ENCODE measurements around the gene FAM174C.
"Not testable (repeated sequence)": the region's sequence is repeated elsewhere in the genome, so short reads cannot be mapped to it uniquely, and the experiment has no call there.

The FAM174C gene

GRCh38 chr19:1294688-1295087, 19.4 kb downstream of the FAM174C start:
- DNase-seq = no peak

GRCh38 chr19:1295169-1296012, 20.1 kb downstream of the FAM174C start:
- DNase-seq = no peak

DNA sequence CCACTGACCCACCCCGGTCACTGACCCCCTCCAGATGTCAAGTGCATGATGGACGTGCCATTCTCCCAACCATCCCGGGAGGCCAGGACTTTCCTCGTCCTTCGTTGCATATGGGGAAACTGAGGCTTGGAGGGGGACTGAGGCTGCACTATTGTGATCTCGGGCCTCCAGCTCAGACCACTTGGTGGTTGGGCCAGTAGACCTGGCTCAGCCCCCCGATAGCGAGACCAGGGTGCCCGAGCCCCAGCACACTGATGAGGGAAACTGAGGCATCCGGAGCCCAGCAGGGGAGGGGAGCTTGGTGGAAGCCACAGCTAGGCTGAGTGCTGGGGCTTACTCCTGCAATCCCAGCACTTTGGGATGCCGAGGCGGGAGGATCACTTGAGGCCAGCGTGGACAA, 20.7 kb downstream of the FAM174C start:
- no peak for DNase-seq

DNA sequence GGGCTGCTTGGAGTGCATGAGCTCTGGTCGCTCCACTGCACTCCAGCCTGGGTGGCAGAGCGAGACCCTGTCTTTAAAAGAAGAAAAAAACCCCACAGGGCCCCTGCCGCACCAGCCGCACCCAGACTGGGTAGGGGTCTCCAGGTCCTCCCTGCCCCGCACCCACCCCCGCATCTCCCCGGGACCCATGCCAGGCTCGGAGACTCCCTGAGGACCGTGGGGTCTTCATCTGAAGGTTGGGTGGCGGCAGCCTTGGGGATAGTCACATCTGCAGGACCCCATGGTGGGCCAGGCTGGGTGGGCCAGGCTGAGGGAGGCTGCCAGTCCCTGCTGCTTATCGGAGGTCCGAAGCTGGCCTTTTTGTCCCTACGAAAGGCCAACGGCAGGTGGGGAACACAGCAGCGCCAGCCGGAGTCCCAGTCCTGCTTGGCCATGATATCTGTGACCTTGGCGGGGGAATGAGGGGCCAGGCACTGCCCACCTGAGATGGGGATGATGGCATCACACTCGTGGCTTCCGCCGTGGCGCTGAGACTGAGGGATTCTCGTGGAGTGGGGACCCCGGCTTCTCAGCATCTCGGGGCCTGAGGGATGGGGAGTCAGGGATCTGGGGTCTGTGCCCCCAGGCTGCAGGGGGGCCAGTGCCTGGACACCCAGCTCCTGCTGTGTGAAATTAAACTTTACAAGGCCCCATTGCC, 21.4 kb downstream of the FAM174C start:
- DNase-seq = no peak

- DNase-seq = no peak
Observed at GRCh38 chr19:1298235-1298634, 22.9 kb downstream of the FAM174C start.

- no peak for DNase-seq
Observed at GRCh38 chr19:1299801-1300200, 24.5 kb downstream of the FAM174C start.

GRCh38 chr19:1300744-1301490, 25.6 kb downstream of the FAM174C start:
- DNase-seq = no peak

- peak in 54 of 58 donors; percentile 17 to 86 (median 62) for DNase-seq
Observed at GRCh38 chr19:1302533-1303239, 27.4 kb downstream of the FAM174C start.

- DNase-seq = no peak
Observed at GRCh38 chr19:1304197-1304924, 29.0 kb downstream of the FAM174C start.

GRCh38 chr19:1305354-1305753, 30.0 kb downstream of the FAM174C start:
- not testable (repeated sequence) for DNase-seq

DNA sequence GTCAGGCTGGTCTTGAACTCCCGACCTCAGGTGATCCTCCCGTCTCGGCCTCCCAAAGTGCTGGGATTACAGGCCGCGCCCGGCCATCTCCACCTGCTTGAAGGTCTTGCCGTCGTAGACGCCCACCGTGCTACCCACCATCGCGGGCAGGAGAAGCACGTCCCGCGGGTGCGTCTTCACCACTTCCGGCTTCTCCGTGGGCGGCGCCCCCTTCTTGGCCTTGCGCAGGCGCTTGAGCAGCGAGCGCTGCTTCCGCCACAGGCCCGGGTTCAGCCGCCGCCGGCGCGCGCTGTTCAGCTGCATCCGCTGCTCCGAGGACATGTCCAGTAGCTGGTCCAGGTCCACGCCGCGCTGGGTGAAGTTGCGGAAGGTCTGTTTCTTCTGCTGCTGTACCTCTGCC, 32.0 kb downstream of the FAM174C start:
- DNase-seq = no peak

DNA sequence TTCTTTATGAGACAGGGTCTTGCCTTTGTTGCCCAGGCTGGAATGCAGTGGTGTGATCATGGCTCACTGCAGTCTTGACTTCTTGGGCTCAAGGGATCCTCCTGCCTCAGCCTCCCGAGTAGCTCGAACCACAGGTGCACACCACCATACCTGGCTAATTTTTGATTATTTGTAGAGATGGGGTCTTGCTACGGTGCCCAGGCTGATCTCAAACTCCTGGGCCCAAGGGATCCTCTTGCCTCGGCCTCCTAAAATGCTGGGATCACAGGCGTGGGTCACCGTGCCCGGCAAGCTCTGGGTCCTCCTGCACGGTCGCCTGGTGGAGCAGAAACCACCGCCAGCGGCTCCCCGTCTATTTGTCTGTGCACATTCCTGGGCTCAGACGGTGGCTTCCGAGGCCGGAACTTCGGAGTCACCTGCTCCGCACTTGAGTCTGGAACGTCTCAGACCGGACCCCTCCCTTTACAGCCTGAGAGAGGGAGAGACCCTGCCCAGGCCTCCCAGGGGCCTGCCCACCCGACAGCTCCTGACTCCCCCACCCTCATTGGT, 32.5 kb downstream of the FAM174C start:
- no peak for DNase-seq

DNA sequence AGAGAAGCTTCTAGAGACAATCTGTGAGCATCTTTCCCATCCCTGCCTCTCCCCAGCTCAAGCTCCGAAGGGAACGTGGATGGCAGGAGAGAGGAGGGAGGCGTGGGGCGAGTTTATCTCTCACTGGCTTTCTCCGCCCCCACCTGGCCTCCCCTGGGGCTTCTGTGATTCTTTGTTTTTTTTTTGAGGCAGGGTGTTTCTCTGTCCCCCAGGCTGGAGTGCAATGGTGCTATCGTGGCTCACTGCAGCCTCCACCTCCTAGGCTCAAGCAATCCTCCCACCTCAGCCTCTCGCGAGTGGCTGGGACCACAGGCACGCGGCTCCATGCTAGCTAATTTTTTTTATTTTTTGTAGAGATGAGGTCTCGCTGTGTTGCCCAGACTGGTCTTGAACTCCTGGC, 33.4 kb downstream of the FAM174C start:
- no peak for DNase-seq

DNA sequence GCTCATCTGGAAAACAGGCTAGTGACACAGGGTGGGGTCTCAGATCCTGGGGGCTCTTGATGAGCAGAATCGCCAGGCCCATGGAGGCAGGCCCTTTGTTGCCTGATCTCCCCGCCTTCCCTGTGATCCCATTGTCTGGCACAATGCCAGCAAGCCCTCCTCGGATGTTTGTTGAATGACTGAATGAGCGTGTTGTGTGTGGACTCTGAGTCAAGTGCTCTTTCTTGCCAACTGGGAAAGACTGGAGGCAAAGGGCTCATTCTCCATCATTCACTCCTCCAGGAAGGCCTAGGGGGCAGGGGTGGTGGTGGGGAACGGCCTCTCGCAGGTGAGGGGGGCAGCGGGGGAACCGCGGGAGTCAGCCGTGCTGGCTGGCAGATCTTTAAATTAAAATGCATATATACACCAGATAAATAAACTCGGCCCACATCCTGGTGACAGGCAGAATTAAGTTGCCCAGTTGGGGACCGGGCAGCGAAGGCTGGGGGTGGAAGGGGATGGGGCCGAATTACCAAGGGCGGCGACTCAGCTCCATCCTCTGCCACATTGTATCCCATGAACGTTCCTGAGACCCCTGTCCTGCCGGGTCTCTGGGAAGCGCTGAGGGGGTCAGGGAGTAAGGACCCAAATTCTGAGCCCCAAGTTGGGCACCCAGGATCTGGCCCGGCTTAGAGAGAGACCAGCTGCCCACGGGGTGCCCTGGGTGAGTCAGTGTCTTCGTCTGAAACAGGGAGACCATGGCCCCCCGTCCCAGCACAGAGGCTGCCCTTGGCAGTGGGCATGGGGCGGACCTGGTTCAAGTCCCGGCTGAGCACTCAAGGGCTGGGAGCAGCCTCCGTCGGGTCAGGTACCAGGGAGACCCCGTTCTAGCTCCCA, 34.9 kb downstream of the FAM174C start:
- no peak for DNase-seq

GRCh38 chr19:1310853-1311180, 35.5 kb downstream of the FAM174C start:
- no peak for DNase-seq

- DNase-seq = no peak
Observed at GRCh38 chr19:1311543-1312091, 36.3 kb downstream of the FAM174C start.

- no peak for DNase-seq
Observed at GRCh38 chr19:1312767-1313694, 37.7 kb downstream of the FAM174C start.

Measured in anterior cingulate cortex (tissue), 58 donors.